Midbrain (tissue), 1 donor: ENCODE measurements around the gene RIF1.
"Not testable (repeated sequence)": the region's sequence is repeated elsewhere in the genome, so short reads cannot be mapped to it uniquely, and the experiment has no call there.

Experiments used
- DNase-seq: peaks from one replicate; lab custom pipeline; 2025; lab: John Stamatoyannopoulos, UW

RIF1 gene

DNA sequence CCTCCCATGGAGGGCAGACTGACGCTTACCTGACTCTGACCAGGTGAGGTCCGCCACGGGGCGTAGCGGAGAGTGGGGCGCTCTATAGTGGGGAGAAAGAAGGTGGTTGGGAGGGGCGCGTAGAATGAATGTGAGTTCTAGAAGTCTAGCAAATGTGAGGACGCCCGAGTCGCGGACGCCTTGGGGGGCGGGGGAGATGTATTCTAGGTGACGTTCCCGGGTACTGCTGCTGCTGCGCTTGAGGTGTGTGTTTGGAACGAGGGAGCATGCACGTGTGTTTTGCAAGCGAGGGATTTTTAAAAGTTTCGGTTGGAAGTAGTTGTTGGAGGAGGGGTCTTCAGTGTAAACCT is 758 bp downstream of the RIF1 start:
- no peak for DNase-seq

DNA sequence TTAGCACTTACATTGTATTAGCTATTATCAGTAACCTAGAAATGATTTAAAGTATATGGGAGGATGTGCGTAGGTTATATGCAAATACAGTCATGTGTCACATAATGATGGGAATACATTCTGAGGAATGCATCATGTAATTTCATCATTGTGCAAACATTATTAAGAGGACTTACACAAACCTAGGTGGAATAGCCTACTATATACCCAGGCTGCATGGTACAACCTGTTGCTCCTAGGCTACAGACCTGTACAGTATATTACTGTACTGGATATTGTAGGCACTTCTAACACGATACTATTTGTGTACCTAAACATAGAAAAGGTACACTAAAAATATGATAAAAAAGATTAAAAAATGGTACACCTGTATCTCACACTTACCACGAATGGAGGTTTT is 7.9 kb downstream of the RIF1 start:
- no peak for DNase-seq

DNA sequence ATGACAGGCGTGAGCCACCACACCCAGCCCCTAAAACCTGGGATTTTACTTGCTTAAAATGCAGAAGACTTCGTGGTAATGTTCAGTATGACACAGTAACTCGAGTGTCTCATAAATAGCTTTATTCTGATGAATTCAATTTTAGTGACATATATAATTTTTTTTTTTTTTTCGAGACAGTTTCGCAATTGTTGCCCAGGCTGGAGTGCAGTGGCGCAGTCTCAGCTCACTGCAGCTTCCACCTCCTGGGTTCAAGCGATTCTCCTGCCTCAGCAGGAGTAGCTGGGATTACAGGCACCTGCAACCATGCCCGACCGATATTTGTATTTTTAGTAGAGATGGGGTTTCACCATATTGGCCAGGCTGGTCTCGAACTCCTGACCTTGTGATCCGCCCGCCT is 12.0 kb downstream of the RIF1 start:
- not testable (repeated sequence) for DNase-seq

DNA sequence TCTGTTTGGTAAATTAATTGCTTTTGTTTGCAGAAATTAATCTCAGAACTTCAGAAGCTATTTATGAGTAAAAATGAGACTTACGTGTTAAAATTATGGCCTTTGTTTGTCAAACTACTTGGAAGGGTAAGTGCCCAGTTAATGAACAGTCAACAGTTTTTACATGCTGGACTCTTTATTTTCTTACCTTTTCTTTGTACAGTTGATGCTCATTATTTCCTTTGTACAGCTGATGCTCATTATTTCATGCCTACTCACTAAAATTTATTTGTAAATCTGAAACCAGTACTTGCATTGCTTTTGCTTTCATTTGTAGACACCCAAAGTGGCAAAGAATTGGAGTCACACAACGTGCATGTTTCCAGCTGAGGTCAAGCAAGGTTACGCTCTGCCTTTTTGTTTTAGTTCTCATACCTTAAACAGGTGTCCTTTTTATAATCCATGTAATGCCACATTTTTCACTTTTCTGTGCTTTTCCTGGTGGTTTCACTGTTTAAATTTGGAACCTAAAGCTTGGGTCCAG is 13.3 kb downstream of the RIF1 start:
- DNase-seq, result no peak

DNA sequence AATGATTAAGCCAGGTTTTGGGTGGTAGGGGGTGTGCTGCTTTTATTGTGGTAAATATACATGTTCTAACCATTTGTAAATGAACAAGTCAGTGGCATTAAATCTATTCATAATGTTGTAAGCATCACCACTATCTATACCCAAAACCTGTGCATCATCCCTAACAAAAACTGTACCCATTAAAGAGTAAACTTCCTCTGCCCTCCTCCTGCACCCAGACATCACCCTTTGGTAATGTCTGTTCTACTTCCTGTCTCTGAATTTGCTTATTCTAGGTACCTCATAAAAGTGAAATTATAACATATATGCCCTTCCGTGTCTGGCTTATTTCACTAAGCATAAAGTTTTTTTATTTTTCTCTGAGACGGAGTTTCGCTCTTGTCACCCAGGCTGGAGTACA is 14.1 kb downstream of the RIF1 start:
- DNase-seq, result no peak

DNA sequence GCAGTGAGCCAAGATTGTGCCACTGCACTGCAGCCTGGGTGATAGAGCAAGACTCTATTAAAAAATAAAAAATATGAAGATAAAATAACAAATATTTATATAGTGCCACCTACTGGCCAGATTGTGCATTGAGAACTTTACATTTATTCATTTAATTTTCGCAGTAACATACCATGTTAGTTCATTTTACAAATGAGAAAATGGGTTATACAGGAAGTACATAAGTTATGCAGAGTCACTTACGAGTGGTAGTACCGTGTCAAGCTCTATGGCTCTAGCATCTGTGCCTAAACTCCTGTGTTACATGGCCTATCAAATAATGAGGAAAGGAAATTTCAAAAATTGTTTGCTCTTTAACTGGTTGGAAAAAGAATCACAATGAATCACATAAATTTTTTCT is 27.9 kb downstream of the RIF1 start:
- no peak for DNase-seq

DNA sequence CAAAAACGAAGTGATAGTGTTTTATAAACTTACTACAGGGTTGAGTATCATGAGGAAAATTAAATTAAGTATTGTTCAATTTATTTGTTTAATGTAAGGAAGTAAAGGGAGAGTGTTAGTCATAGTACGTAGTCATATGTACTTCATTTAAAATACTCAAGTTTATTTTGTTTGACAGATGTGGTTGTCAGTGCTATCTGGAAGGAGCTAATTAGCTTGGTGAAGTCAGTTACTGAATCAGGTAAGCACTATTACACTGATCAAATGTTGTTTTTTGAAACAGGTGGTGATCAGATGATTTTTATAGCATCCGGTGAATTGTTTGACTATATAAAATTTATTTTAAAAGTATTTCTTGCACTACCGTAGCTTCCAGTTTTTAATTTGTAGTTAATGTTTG is 28.8 kb downstream of the RIF1 start:
- DNase-seq, result no peak

DNA sequence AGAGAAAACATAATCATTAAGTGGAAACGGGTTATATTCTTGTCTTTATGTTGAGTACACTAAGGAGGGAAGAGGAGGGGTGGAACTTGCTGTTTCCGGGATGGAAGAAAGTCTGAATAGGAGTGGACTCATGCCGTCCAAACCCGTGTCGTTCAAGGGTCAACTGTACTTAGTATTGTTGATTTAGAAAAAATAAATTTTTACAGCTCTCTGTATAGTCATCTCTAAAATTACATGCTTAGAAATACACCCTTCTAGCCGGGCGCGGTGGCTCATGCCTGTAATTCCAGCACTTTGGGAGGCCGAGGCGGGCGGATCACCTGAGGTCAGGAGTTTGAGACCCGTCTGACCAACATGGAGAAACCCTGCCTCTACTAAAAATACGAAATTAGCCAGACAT is 29.4 kb downstream of the RIF1 start:
- DNase-seq, result no peak

DNA sequence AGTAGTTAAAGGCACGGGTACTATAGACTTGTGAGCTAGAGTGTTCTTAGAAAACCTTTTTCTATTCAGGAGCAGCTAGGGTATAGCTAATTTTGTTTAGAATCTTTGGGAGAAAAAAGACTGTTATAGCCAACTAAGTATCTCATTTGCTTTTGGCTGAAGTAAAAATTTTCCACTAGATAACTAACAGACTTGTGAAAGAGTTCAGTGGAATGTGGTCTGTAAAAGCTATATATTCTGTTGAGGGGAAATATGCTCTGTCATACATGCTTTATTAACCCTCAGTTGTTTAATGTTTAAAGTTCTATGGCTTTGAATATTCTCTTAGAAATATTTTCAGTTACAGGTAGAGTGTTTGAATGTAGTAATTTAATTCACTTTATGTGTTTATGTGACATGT is 49.7 kb downstream of the RIF1 start:
- DNase-seq, result no peak

DNA sequence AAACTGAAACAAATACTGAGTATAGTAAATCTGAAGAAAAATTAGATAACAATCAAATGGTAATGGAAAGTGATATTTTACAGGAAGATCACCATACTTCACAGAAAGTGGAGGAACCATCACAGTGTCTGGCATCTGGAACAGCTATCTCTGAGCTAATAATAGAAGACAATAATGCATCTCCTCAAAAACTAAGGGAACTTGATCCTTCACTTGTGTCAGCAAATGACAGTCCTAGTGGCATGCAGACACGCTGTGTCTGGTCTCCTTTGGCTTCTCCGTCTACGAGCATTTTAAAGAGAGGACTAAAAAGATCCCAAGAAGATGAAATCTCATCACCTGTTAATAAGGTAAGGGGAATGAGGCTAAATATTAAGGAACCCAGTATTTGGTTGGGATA is 56.1 kb downstream of the RIF1 start:
- DNase-seq, result no peak

DNA sequence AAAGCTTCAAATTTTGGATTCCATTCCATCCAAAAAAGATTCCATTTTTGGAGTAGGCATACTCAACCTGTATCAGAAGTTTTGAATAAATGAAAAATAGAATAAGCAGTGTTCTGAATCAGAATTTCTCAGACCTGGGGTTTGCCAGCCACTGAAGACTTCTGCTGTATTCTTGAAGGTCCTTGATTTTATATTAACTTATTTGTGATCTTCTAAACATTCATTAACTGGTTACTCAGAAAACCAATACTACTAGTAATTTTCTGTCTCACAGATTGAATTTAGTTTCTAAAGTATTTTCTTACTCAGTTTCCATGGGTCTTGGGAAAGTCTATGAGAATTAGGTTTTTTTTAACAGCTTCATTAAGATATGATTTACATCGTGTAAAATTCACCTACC is 60.9 kb downstream of the RIF1 start:
- DNase-seq, result no peak

DNA sequence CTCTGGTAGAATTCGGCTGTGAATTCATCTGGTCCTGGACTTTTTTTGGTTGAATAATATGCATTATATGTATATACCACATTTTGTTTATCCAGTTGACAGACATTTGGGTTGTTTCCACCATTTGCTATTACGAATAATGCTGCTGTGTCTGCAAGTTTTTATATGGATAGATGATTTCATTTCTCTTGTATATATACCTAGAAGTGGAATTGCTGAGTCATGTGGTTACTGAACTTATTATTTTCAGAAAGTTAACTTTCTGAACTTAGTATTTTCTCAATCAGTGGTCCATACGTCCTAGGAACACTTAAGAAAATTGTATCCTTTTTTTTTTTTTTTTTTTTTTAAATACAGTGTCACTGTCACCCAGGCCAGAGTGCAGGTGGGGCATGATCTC is 63.3 kb downstream of the RIF1 start:
- no peak for DNase-seq

DNA sequence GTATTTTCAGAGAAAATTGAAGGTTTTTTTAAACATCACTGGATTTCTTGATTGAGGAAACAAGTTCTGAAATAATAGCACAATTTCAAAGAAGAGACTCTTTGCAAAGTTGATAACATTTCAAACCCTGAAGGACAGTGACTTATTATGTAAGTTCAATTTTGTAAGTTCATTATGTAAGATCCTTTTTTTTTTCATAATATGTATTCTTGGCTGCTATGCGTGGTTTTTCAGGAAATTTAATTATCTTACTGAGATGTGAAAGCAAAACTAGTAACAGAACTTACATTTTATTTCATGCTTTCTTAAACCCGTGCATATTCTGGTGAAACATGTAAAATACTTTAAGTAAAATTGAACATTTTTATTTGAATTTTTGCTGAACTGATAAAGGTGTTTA is 65.4 kb downstream of the RIF1 start:
- no peak for DNase-seq

DNA sequence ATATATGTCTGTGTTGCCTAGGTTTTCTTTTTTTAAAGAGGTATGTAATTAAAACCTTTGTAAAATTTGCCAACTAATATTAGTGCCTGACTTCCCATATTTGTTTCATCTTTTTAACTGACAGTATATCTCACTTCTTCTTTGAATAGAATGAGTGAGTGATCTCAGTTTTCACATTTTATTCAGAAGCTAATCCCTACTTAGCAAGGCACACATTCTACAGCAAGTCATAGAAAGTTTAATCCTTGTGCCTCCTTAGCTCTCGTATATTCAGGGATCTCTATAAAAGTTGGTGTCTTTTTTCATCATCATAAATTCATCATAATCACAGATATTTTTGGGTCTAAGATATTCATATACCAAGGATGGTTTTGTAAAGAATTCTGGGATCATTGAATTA is 66.6 kb downstream of the RIF1 start:
- DNase-seq, result no peak

DNA sequence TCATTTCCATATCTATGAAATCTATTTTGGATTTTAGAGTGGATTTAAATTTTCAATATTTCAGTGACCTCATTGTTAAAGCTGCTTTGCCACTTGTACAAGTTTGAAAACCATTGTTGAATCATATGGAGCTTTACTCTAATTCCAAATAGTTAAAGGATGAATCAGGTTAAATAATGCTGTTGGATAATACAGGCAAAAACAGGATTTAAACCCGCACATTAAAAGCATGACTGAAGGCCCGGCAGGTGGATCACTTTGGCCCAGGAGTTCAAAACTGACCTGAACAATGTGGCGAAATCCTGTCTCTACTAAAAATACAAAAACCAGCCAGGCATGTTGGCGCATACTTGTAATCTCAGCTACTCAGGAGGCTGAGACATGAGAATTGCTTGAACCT is 68.3 kb downstream of the RIF1 start:
- no peak for DNase-seq

DNA sequence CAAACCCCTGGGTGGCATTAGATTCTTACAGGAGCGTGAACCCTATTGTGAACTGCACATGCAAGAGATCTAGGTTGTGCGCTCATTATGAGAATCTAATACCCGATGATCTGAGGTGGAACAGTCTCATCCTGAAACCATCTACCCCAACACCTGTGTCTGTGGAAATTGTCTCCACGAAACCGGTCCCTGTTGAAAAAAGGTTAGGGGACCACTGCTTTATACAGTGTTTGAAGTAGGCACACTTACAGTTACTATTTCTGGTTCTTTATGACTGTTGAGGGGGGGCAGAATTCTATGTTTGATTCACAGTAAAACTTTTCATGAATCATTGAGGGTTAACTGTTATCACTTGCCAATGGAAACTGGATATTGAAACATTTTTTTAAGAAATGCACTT is 72.0 kb downstream of the RIF1 start:
- DNase-seq, result no peak

DNA sequence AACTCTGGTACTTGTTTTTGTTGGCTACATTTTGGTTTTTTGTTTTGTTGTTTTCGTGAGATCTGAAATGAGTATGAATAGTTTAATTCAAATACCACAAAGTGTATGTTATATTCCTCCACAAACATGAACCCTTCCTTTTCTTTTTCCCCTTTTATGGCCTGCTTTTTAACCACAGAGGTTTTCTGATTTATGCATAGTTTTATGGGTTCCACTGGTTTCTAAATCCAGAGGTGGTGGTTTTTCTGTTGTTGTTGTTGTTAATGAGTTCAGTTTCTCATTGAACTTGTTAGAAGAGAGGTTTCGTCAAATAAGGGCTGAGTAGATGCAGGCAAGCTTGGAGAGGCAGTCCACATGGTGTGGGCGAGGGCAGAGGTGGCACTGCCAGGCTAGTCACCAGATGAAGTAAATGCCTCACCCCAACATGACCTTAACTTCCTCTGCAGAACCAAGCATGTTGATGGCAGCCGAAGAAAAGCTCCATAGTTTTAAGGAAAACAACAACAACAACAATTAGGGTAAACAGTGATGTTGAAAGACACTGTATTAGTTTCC is 72.5 kb downstream of the RIF1 start:
- no peak for DNase-seq

DNA sequence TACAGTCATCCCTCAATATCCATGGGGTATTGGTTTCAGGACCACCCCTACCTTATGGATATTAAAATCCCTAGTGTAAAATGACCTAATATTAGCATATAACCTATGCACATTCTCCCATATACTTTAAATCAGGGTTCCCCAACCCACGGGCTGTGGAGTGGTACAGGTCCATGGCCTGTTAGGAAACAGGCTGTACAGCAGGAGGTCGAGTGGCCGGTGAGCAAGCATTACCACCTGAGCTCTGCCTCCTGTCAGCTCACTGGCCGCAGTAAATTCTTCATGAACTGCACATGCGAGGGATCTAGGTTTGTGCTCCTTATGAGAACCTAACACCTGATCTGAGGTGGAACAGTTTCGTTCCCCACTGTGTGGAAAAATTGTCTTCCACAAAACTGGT is 73.8 kb downstream of the RIF1 start:
- no peak for DNase-seq

DNA sequence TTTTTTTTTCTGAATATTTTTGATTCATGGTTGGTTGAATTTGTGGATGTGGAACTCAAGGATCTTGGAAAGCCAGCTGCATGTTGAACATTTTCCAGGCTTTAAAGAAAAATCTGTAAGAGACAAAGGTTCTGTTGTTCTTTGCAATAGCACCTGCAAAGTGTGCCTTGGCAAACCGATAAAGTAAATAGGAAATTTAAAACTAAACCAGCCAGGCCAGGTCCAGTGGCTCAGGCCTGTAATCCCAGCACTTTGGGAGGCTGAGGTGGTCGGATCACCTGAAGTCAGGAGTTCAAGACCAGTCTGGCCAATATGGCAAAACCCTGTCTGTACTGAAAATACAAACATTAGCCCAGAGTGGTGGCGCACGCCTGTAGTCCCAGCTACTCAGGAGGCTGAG is 74.4 kb downstream of the RIF1 start:
- no peak for DNase-seq

DNA sequence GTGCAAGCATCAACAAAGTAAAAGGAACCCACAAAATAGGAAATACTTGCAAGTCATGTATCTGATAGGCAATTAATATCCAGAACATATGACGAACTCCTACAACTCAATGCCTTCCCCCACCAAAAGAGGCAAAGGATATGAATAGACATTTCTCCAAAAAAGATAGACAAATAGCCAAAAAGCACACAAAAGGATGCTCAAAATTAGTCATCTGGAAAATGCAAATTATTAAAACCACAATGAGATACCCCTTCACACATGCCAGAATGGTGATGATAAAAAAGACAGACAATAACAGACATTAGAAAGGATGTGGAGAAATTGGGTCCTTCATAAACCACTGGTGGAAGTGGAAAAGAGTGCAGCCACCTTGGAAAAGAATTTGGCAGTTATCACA is 76.4 kb downstream of the RIF1 start:
- DNase-seq, result no peak

DNA sequence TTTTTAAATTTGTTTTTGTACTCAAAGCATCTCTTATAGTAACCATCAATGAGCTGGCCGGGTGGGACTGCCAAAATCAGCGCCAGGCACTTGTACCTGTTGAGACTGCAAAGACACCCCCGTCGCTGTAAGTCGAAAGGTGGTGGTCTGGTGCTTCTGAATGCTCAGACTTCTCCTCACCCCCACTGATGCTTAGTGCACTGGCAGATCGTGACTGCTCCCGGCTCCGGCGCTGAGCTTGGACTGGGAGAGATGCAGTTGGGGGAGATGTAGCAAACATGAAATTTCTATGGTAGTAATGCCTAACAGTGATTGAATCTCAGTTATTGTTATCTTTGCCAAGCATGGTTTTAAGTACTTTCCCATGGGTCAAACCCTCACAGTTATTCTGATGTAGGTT is 80.6 kb downstream of the RIF1 start:
- DNase-seq, result no peak

DNA sequence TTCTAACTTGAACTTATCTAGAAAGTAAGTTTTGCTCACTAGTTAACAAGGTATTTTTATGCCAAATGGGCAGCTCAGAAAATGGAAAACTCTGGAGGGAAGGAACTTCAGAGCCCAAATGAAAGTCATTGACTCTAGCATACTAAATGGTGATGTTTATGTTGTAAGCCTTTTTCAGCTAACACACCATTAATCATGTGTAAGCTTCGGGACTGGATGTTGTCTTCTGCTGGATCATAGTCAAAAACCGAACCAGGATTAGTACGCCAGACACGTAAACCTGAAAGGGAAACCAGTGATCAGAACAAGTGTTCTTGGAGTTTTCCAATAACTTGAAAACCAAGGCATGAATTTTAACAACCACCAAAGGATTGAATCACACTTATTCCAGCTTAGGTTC is 81.8 kb downstream of the RIF1 start:
- no peak for DNase-seq

DNA sequence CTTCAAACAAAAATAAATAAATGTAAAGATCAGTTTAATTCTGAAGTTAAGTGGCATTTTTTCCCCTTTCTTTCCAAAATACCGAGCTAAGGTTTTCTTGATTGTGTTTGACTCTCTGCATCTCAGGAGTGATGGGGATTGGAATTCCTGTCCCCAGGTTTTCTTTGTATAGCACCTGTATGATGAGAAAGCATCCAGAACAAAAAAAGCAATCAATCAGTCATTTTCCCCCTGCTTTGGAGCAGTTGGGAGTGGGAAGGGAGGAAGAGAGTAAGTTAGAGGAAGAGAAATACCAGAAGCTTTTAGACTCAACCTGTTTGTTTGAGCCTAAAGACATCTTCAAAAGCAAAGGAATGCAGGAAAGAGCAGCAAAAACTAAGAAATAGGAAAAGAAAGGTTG is 88.5 kb downstream of the RIF1 start:
- DNase-seq, result no peak

DNA sequence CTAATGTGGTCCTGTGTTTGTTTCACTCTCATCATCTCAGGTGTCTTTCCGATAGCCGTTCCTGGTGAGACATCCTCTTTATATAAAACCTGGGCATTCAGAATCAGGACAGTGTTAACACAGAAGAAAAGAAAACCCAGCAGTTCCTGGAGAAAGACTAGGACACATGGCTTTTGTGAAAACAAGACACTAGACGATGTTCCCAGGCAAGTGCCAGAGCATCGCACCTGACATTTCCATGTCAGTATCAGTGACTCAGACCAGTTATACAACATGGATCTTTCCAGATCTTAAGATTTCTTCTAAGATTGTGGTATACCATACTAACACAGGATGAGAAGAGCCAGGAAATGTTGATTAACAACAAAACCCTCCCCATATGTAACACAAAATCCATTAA is 96.5 kb downstream of the RIF1 start:
- DNase-seq, result no peak

DNA sequence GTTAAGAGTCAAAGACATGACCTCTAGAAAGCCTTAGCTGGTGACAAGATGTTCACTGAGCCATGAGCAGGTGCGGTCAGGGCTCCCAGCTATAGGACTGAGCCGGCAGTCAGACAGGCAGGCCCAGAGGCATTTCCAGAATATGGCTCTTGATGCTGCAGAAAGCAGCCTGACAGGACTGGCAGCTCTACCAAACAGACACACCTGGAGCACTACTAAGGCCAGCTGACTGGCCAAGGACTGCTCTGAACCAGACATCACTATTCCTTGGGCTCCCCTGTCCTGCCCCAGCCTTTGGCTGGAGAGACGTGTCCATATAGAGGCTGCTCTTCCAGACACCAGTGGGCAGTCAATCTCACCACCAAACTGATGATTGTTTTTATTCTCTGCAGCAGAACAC is 98.8 kb downstream of the RIF1 start:
- DNase-seq, result no peak
